Cerebellar nuclear complex (tissue), 1 donor: Measurements from ENCODE around the gene WNT3A.

ENCODE experiments used
- DNase-seq, 2 experiments: peaks; one replicate each; lab custom pipeline; 2025; lab: John Stamatoyannopoulos, UW

WNT3A gene

DNA sequence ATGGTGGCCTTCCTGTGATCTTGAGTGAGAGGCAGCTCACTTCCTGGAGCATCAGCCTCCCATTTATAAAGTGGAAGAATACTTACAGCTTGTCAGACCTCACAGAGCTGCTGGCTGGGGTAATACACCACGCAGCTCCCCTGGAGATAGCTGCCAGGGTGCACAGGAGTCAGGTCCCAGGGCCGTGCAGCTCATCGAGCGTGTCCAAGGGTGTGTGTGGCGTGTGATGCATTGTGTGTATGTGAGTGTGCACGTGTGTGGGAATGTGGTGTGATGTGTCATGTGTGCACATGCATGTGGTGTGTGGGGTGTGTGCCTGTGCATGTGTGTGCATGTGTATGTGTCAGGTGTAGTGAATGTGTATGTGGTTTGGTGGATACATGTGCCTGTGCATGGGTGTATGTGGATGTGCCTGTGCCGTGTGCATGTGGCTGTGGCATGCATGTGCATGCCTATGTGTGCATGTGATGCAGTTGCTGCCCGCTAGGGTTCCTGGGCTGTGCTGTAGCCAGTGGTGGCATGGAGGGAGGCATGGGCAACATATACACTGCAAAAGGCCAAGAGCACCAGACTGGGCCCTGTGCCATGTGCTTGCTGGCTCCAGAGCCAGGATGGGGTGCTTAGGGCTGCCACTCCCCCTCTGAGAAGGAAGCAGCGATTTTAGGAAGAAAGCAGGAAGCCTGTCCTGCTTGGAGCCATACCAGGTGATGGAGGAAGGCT is 24.6 kb downstream of the WNT3A start:
- no peak for DNase-seq

DNA sequence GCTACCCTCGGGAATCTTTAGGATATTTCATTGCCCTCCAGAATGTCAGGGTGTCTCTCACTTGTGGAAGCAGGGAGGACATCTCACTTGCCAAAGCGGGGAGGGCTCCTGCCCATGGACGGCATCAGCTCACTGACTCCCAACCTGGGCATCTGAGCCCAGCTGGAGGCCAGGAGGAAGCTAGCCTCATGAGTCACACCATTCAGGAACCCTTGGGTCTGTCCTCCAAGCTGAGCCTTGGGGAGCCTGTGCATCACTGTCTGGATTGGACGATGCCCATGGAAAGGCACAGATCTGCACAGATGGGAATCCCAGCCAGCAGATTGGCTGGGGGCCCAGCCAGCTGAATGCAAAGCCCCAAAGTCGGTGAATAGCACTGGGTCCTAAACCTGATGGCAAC is 25.2 kb downstream of the WNT3A start:
- no peak for DNase-seq

DNA sequence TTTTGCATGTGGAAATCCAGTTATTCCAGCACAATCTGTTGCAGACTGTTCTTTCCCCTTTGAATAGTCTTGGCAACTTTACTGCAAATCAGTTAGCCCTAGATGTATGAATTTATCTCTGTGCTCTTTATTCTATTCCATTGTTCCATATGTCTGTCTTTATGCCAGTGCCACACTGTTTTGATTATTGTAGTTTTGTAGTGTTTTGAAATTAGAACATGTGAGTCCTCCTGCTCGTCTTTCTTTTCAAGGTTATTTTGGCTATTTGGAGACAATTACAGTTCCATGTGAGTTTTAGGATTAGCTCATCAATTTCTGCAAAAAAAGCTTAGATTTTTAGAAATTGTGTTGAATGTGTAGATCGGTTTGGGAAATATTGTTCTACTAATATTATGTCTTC is 26.6 kb downstream of the WNT3A start:
- DNase-seq = no peak

DNA sequence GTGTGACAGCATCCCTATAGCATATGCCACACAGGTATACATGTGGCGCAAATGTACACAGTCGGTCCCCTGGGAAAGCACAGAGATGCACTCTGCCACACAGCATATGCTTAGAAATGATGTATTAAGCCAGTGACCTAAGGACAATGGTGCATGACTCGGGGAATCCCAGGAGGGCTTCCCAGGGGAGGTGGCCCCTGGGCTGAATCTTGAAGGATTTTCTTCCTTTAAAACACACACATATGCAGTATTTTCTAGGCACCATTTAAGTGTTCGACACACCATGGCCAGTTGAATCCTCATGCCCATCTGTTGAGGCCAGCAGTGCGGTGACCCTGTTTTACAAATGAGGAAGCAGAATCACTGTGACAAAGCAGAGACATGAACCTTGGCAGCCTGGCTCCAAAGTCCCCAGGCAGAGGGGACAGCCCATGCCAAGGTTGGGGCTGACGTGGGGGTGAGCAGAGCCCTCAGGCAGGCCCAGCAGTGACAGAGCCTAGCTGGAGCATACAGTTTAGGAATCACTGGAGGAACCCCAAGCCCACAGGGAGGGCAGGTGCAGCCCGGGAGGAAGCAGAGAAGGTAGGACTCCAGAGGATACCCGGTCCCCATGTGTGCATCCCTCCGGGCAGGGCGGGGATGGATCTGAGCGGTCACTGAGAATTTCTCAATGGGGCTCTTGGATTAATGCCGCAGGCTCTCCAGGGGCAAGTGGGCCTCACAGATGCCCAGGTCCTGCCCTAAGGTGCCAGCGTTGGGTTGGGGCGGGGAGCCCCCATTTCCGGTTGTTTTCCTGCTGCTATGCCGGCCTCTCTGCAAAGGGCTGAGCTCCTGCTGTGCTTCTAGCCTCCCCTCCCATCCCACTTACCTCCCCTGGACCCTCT is 28.4 kb downstream of the WNT3A start:
- no peak for DNase-seq

DNA sequence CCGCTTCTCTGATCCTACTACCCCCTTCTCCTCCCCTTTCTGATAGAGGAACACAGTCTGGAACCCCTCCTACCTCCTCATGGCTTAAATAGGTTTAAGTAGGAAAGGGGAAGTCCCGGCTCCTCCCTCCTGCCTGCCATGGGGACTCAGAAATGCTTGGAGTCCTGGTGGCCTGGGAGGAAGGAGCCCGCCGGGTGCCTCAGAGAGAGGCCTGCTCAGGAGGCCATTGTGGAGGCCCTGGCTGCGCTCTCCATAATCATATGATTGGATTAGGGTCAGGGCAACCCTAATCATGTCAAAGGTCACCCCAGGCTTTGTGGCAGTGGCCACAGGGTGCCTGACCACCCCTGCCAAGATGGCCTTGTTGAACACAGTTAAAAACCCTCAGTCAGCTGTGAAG is 29.0 kb downstream of the WNT3A start:
- no peak for DNase-seq

DNA sequence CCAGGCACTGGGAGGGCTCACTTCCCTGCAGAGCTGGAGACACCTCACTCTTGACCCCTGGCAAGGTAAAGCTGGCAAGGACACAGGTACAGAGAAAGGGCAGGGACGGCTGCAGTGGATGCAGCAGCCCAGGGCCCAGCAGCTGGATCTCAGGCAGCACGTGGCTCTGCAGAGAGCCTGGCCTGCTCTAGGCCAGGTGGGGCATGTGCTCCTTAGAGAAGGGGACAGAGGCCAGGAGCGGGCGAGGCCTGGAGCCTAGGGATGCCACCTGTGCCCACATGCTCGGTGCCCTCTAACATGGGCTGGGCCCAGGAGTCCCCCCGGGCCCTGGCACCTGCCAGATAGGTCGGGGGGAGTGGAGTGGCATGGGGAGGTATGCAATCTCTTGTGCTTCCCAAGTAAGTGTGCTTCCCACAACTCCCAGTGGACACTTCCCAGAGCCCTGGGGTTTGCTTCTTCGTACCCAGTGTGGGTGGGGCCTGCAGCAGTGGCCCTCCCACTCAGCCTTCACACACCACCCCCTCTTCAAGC is 30.0 kb downstream of the WNT3A start:
- no peak for DNase-seq

DNA sequence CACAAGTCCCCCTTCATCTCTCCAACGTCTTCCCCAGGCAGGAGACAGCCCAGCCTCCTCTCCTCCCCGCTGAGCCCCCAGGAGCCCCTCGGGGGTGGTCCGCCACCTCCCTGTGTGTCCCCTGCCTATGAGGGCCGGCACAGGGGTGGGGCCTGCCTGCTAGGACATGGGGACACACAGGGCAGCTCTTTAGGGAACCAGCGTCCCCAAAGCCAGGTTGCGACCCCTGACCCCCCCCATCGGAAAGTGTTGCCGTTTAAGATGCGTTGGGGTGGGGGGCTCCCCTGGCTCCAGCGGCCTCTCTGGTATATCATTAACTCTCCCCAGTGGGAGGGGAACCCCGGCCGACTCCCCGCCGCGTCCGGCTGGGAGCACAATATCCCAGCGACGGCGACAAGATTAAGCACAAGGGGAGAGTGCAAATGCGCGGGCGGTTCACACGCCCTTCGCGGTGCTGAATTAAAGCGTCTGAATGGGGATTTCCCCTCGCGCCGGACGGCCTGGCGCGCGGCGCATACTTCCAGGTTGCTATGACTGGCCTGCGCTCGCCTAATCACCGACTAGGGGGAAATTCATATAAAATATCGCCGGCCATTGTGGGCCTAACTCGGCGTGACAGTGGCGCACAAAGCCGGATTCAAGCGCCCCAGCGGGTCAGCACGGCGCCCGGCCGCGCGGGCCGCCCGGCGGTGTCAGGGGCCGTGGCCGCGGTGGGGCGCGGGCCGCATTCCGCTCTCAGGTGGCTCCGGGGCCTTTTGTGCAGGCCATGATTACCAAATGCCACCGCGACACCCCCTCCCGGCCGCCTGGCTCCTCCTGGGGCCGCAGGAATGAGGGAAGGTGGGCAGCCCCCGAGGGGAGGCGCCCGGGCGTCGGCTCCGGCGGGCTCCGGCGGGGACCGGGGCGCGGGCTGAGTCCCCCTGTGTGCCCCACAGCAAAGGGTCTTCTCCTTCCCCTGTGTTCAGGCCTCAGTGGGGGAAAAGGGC is 30.9 kb downstream of the WNT3A start:
- DNase-seq = no peak

DNA sequence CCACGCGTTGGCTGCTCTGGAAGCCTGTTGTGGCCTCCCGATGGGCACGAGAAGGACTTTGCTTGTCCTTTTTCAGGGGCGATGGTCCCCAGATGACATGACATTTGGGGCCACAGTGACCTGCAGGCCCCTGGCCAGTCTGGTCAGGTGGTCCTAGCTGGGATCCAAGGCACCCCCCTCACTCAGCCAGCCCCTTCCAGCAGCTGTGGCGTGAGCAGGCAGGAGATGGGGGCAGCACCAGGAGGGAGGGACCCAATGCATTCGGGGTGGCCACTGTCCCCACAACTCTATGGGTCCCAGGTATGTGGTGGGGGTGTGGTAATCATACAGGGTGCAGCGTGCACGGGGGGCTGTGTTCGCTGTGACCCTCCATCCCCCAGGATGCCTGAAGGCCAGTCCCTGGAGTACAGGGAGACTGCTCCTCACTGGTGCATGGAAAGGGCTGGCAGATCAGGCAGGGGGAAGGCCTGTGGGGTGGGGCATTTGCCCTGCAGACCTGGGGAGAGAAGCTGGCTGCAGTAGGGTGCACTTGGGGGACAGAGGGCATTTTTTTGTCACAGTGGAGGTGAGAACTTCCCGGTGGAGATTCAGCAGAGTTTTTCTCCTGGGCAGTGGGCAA is 31.7 kb downstream of the WNT3A start:
- no peak for DNase-seq

DNA sequence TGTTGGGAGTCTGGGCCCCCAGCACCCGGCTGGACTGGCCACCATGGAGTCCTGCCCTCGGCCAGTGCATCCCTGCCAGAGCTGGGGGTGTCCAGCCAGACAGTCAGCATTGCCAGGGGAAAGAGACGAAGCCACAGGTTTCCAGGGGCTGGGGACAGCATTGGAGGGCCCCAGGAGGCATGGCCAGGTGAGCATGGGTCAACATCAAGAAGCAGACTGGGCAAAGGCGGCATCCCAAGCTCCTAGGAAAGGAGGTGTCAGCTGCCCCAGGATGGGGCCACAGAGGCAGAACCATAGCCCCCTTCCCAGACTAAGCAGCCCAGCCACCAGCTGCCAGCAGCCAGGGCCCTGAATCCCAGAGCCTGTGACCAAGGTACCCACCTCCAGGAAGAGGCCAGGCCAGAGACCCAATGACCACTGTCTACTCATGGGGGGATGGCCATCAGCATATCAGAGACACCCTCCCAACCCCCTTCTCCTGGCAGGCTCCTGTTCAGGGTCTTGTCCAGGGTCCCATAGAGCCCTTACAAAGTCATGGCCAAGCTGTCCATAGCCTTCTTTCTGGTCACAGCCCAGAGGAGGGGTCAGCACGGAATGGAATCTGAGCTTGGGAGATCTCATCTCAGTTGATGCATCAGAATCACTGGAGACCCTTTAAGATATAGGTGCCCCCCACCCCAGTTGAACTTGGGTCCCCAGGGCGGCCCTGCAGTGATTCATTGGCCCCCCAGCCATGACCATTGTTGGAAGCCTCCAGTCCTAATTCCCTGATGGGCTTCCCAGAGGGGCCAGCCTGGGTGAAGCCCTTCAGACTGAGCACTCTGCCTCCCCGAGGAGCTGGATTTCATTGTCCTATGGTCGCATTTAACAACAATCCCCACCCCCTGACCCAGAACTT is 32.5 kb downstream of the WNT3A start:
- no peak for DNase-seq

DNA sequence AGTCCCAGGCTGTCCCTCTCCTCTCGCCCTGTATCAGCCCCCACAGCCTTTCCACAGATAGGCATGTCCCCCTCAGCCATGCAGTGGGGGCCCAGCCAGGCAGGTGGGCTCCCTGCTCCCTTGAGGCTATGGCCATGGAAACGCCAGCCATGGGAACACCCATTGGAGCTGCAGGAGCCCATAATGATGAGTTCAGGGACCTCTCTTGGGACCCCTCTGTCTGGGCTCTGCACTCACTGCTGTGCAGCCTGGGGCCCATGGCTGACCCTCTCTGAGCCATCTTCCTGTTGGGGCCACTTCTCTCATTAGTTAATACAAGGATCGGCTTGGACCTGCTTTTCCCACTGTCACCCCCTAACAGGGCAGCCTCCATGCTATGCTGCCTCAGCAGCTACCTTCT is 33.2 kb downstream of the WNT3A start:
- no peak for DNase-seq

DNA sequence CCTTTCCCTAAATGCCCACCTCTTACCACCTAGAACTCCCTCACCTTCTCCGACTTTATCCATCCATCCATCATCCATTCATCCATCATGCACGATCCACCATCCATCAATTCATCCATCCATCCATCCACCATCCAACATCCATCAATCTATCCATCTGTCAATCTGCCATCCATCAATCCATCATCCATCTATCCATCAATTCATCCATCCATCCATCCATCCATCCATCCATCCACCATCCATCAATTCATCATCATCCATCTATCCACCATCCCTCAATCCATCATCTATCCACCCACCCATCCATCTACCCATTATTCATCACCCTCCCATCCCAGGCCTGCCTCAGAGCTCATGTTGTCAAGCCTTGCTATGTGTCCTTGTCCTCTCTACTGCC is 34.5 kb downstream of the WNT3A start:
- DNase-seq = no peak

DNA sequence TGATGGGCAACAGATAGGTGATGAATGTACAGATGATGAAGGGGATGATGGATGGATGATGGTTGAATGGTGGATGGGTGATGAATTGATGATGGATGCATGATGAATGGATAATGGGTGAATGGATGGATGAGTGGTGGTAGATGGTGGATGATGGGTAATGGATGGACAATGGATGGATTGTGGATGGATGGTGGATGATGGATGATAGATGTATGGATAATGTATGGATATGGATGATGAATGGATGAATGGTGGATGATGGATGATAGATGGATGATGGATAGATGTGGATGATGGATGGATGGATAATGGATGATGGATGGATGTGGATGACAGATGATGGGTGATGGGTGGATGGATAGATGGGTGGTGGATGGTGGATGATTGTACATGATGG is 35.7 kb downstream of the WNT3A start:
- no peak for DNase-seq

DNA sequence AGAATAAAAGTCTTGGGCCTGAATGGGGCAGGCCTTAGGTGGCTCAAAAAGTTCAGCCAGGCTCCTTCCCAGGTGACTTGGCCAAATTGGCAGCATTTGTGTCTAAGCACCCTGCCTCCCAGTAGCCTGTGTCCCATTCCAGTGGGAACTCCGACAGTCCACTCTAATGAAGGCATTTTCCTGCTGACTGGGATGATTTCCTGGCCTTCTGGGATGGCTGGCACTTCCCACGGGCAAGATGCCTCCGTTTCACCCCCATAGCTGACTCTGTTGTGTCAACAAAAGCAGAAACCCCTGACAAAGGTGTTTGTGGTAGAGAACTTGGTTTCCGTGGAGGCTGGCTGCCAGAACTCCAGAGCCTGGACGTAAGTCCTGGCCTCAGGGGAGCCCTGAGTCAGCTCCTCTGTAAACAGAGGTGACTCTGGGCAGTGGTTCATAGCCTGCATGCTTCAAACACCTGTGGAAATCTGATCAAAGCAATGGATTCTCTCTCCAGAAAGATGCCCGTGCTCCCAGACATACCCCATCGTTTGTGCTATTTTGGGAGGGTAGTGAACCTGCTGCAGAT is 36.6 kb downstream of the WNT3A start:
- DNase-seq = no peak

DNA sequence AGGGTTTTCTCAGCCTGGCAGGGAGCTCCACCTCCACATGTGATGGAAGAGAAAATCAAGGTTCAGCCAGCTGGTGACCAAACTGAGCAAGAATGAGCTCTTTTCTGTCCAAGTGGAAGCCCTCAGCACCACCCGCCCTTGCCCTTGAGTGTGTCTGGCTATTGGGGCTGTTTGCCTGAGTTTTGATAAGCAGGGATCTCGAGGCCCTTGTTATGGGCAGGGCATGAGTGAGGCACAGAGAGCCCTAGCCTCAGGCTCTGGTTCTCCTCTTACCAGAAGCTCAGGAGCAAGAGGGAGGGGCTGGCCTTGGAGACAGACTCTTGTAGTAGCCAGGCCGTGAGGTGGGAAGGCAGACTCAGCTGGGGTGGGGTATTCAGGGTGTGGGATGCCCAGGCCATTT is 38.2 kb downstream of the WNT3A start:
- no peak for DNase-seq

DNA sequence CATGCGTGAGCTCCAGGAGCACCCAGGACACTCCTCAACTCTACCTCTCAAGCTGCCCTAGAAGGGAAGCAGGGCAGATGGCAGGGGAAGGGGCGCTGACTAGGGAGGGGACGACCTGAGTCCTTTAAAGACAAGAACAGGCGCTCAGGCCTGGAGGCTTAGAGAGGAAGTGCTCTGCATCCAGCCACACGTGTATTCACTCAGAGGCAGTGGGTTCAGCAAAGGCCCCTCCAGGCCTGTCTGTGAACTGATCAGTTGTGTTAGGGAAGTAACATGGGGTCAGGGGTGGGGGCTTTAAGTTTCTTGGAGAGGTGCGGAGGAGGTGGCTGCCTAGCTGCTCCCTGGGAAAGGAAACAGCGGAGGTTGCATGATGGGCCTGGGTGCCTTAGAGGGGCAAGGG is 38.6 kb downstream of the WNT3A start:
- no peak for DNase-seq

DNA sequence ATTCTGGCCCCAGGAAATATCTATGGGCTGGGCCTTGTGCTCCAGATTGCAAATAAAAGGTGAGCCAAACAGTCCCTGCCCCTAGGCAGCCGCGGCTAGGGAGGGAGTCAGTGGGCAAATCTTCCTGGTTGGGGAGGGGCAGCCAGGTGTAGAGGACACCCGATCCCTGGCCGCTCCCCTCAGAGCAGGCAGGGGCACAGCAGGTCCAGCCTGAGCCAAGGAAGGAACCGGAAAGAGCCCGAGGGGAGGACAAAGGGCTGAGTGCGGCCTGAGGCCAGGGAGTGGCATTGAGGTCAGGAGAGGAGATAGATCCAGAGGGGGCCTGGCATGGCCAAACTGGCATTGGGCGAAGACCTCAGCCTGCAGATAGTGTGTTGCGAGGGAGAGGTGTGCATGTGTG is 39.1 kb downstream of the WNT3A start:
- no peak for DNase-seq

DNA sequence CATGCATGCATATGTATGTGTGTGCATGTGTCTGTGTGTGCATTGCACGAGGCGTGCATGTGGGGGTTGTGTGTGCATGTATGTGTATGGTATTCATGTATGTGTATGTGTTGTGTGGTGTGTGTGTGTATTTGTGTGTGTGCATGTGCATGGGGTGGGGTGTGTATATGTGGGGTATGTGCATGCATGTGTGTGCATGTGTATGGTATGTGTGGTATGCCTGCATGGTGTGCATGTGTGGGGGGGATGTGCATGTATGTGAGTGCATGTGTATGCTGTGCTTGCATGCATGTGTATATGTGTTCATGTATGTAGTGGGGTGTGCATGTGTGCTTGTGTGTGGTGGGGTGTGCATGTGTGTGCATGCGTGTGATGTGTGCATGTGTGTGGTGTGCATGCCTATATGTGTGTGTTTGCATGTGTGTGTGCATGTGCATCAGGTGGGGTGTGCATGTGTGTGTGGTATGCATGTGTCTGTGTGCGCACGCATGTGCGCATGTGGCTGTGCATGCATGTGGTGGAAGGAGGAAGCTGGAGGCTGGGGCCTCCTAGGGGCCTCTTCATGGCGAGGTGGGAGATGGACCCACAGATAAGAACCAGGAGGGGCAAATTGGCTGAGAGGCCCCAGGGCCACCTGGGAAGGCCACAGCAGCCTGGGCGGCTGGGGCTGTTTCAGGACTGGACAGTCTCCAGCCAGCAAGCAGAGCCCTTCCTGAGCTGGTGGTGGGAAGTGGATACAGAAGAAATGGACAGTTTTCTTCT is 39.8 kb downstream of the WNT3A start:
- no peak for DNase-seq

DNA sequence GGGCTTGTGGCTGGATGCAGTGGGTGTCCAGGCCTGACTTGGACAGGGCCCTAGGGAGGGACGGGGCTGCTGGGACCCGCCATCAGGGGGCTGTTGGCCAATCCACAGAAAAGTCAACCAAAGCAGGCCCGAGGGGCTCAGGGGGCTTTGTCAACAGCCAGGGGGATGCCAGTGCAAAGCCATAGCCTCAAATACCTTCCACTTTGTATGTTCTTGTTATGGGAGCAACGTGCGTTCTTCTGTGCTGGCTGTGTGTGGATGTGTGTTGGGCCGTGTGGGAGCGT is 40.3 kb downstream of the WNT3A start:
- no peak for DNase-seq

DNA sequence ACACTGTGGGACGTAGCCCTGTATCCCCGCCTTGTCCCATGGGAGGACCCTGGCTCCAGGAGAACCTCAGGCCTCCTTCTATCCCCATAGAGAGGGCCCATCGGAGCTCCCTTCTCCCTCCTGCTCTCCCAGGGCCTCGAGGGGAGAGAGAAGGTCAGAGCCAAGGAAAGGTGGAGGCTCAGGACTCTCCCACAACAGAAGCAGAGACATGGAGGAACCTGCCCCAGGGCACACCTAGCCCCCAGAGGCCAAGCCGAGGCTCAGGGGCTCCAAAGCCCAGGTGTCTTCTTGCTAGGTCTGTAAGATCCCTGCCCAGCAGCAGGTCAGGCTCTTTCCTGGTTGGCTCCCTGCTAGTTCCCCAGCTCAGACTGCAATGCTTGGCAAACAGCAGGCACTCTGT is 41.3 kb downstream of the WNT3A start:
- DNase-seq = no peak
